ENCODE measurements around the gene STK32B.

Gene STK32B

DNA sequence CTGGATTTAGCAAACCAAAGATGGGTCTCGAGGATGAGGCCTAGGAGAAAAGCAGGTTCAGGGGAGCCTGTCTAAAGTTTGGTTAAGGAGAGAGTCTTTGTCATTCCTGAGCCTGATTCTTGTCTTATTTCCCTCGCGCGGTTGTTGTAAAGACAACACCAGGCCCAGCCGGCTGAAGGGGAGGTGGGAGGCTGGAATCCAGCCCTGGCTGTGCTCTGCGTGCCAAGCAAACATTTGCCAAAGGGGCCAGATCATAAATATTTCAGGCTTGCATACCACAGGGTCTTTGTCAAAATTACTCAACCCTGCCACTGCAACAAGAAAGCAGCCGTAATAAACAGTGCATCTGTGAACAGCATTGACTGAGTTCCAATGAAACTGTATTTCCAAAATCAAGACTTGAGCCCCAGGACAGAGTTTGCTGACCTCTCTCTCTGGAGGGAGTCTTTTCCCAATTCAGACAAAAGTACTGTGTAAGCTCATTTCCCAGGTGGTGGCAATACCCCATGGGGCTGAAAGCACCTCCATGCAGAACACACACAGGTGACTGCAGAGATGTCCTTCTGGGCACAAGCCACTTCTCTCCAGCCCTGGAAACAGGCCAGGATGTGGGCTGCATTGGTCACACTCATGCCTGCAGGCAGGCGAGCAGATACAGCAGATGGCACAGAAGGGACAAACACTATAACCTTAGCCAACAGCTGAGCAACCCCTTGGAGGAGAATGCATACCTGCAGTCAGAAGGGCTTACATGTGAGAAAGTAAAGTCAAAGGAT is 320.3 kb downstream of the STK32B start:
- DNase-seq, result no peak

DNA sequence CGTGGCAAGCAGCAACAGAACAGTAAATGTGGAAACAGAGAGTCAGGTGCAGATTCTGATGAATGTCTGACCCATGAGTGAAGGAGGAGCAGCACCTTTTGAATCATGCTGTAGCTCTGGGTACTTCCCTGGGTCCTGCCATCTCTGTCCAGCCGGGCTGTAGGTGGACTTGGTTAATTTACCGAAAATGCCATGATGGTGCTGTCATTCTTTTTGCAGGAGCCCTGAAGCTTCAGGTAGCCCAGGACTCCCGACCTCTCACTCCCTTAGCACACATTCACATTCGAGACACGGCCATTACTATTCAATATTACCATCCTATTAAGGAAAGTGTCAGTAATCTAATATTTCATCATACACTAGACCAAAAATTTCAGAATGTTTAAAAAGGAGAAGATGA is 320.9 kb downstream of the STK32B start:
- no peak for DNase-seq

DNA sequence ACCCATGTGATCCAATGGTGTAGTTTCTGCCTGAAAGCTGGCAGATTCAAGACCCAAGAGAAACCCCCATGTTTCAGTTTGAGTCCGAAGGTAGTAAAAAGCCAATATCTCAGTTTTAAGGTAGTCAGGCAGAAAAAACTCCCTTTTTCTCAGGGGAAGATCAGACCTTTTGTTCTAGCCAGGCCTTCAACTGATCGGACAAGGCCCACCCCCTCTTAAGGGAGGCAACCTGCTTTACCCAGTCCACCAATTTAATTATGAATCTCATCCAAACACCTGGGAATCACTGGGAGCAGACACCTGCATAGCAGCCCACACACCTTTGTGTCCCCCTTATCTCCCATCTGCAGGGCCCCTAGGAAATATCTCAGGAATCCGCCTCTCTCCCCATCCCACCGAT is 322.0 kb downstream of the STK32B start:
- no peak for DNase-seq

GRCh38 chr4:5374592-5374991 is 323.3 kb downstream of the STK32B start:
- no peak for DNase-seq

- no peak for DNase-seq
Observed at GRCh38 chr4:5374994-5375393, 323.7 kb downstream of the STK32B start.

DNA sequence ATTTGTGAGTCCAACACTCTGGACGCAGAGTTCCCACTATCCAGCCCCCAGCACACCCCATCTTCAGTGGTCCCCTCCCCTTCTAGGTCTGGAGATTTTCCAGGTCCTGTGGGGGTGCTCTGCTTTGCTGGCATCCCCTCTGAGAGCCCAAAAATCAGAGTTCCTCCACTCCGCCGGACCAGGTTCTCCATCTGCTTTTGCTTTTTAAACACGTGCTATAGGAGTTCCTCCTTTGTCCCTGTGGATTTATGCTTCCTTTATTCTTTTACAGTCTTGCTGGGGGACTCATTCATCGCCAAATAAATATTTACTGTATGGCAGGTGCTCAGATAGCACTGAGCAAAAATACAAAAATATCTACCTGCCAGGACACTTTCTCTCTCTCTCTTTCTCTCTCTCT is 324.7 kb downstream of the STK32B start:
- no peak for DNase-seq

DNA sequence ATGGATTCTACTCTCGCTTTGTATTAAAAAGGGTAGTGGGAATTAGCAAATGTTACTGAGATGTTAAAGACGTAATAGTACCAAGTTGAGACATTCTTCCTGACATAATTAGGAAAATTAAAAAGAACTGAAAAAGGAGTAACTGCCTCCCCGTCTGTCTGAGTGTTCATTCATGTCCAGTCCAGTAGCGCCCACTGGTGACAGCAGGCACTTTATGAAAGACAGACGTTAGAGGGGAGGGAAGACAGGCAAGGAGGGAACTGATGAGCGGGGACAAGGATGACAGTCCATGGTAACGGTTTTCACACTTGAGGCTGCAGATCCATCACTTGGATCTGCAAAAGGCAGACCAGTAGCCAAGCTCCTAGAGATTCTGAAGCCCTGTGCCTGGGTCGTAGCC is 326.7 kb downstream of the STK32B start:
- DNase-seq, result no peak

- DNase-seq, result no peak
Observed at GRCh38 chr4:5379895-5380294, 328.6 kb downstream of the STK32B start.

DNA sequence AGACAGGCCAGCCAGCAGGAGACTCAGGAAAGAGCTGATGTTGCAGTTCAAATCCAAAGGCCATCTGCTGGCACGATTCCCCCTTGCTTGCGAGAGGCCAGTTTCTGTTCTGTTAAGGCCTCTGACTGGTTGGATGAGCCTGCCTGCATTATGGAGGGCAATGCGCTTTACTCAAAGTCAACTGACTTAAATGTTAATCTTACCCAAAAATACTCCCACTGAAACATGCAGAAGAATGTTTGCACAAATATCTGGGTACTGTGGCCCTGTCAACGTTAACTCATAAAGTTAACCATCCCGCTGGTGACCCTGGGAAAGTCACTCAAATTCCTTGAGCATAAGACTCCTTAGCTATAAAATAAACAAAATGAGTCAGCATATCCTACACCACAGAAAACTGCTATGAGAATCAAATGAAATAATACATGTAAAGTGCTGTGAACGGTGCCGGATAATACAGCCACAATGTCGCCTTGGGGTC is 330.7 kb downstream of the STK32B start:
- no peak for DNase-seq

DNA sequence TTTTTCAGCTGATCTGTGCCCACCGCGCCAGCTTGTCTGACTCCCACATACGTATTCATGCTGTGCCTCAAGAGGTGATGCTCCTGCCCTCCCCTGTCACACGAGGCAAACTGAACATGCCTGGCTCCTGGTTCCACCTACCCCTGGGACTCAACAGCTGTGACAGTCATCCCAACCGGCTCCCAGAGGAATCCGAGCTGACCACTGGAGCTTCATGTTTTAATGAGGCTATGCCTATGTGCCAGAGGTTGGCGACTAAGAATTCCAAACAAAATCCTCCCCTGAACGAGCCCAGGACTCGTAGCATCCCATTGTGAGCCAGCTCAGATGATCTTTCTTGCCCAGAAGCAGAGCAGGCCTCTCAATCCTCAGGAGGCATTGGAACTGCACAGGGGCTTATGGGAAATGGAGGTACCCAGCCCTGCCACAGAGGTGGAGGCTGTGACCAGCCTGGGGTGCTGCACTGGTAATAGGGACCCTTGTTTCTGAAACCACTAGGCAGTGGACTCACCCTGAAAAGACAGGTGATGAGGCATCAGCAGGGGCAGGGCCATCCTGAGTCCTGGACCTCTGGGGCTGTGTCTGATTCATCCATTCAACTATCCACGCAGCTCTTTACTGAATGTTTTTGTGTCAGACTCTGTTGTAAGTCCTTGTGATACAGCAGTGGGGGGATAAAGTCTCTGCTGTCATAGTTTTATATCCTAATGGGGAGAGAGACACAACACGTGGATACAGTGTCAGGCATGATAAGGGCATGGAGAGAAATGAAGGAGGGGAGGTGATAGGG is 332.1 kb downstream of the STK32B start:
- DNase-seq, result no peak

DNA sequence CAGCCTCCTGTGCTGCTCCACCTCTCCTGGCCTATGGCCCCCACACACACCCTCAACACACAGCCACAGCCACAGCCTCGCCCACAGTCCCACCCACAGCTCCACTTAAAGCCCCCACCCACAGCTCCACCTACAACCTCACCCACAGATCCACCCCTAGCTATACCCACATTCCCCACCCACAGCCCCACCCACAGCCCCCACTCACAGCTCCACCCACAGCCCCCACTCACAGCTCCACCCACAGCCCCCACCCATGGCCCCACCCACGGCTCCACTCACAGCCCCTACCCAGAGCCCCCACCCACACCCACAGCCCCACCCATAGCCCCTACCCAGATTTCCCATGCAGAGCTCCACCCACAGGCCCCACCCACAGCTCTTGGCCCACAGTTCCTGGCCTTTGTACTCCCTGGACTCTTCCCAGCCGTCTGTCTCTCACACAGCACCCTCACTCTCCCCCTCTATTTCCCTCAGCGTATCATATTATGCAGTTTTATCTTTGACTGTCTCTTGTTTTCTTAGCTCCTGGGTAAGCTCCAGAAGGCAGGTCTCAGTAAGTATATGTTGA is 334.5 kb downstream of the STK32B start:
- DNase-seq, result no peak

DNA sequence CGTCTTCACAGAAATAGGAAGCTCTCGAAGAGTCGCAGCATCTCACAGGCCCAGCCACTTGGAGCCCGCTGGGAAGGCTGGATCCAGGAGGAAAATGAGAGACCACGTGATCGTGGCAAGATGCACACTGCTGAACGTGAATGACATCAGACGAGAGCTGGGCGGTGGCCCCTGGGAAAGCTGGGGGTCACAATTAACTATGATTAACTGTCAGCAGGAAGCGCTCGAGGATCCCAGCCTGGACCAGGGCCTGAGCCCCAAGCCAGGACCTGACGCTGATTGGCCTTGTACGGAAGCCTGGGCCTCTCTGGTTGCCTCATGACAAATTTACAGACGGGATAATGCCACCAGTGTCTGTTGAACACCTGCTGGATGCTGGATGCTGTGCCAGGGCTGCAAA is 335.6 kb downstream of the STK32B start:
- no peak for DNase-seq

GRCh38 chr4:5387457-5387856 is 336.2 kb downstream of the STK32B start:
- no peak for DNase-seq

GRCh38 chr4:5389756-5390310 is 338.6 kb downstream of the STK32B start:
- DNase-seq, result no peak

GRCh38 chr4:5391492-5391891 is 340.2 kb downstream of the STK32B start:
- DNase-seq, result no peak

- DNase-seq, result no peak
Observed at GRCh38 chr4:5393911-5394513, 342.7 kb downstream of the STK32B start.

- no peak for DNase-seq
Observed at GRCh38 chr4:5395781-5396180, 344.5 kb downstream of the STK32B start.

DNA sequence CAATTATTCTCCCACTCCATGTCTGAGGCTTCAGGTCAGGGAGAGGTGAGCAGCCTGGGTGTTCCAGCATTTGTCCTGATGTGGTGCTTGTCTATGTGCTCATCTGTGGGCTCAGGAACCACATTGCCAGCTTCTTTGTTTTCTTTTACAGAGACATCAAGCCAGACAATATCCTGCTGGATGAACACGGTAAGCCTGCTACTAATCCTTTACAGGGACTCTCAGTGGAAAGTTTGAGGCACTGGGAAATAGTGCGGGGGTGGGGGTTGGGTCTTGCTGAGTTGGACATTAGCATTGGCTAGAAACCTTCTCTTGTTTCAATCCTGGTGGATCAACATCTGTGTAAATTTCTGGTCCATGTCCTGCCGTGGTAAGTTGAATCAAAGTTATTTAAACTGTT is 346.8 kb downstream of the STK32B start:
- no peak for DNase-seq

- DNase-seq, result no peak
Observed at GRCh38 chr4:5399124-5399523, 347.8 kb downstream of the STK32B start.

GRCh38 chr4:5399790-5400421 is 348.6 kb downstream of the STK32B start:
- no peak for DNase-seq

GRCh38 chr4:5403746-5404497 is 352.6 kb downstream of the STK32B start:
- no peak for DNase-seq

GRCh38 chr4:5409237-5409636 is 358.0 kb downstream of the STK32B start:
- DNase-seq, result no peak
